Loucy (cell line): ENCODE data around the gene D2HGDH.

Experiments
- H2AFZ ChIP-seq: fragments of 200-600 bp; sonication (generic); 2 replicates; pipeline ENCODE4 v1.6.0; 2016; ENCODE audit warnings: antibody characterized with exemption, mild to moderate bottlenecking, low read length, moderate library complexity
- H3F3A ChIP-seq: fragments of 200-600 bp; 2 replicates; pipeline ENCODE4 v1.6.0; 2016; ENCODE audit warnings: antibody characterized with exemption, low read depth, mild to moderate bottlenecking
- H3K27me3 ChIP-seq: fragments of 200-600 bp; sonication (generic); 2 replicates; pipeline ENCODE4 v1.6.1; 2014; ENCODE audit warnings: low read length, mild to moderate bottlenecking; ENCODE audit not compliant: insufficient read depth, poor library complexity, severe bottlenecking
- H3K36me3 ChIP-seq: fragments of 200-600 bp; sonication (generic); 2 replicates; pipeline ENCODE4 v1.6.1; 2016; ENCODE audit warnings: low read length; ENCODE audit not compliant: insufficient read depth
- H3K4me1 ChIP-seq: fragments of 200-600 bp; sonication (generic); 2 replicates; pipeline ENCODE4 v1.5.1; 2014; ENCODE audit warnings: low read length, mild to moderate bottlenecking; ENCODE audit not compliant: insufficient read depth, poor library complexity, severe bottlenecking
- H3K4me2 ChIP-seq: fragments of 200-600 bp; sonication (generic); 2 replicates; pipeline ENCODE4 v1.6.0; 2014; ENCODE audit warnings: antibody characterized with exemption, low read length, low read depth, mild to moderate bottlenecking; ENCODE audit not compliant: poor library complexity, severe bottlenecking
- H3K4me3 ChIP-seq: fragments of 200-600 bp; sonication (generic); 2 replicates; pipeline ENCODE4 v1.5.1; 2014; ENCODE audit warnings: low read length, mild to moderate bottlenecking, mixed read lengths; ENCODE audit not compliant: poor library complexity, severe bottlenecking
- H3K79me2 ChIP-seq: fragments of 200-600 bp; sonication (generic); 2 replicates; pipeline ENCODE4 v1.6.1; 2014; ENCODE audit warnings: low read length; ENCODE audit not compliant: insufficient read depth
- H3K9ac ChIP-seq: fragments of 200-600 bp; sonication (generic); 2 replicates; pipeline ENCODE4 v1.6.0; 2014; ENCODE audit warnings: mild to moderate bottlenecking, low read depth, low read length, moderate library complexity; ENCODE audit not compliant: poor library complexity, severe bottlenecking
- H3K9me2 ChIP-seq: fragments of 200-600 bp; sonication (generic); replicated peaks from 2 replicates; pipeline ENCODE4 v1.6.1; 2016; ENCODE audit warnings: low read depth, low read length, mixed read lengths
- H3K9me3 ChIP-seq: fragments of 200-600 bp; sonication (generic); 2 replicates; pipeline ENCODE4 v1.6.1; 2014; ENCODE audit warnings: mild to moderate bottlenecking, antibody characterized with exemption, low read length, low read depth; ENCODE audit not compliant: insufficient read depth
- H4K20me1 ChIP-seq: fragments of 200-600 bp; sonication (generic); 2 replicates; pipeline ENCODE4 v1.6.0; 2014; ENCODE audit warnings: antibody characterized with exemption, low read length, mild to moderate bottlenecking; ENCODE audit not compliant: insufficient read depth, poor library complexity, severe bottlenecking
- CTCF ChIP-seq: fragments of 200-600 bp; sonication (generic); conservative IDR thresholded peaks from 2 replicates; pipeline ENCODE4 v1.5.1; 2014; ENCODE audit warnings: mild to moderate bottlenecking, antibody characterized with exemption, low read length
- EZH2phosphoT487 ChIP-seq: fragments of 200-600 bp; IDR thresholded peaks from 2 replicates; pipeline ENCODE4 v1.6.1; 2018; ENCODE audit warnings: antibody characterized with exemption, mild to moderate bottlenecking, moderate library complexity, borderline replicate concordance

Gene D2HGDH

GRCh38 chr2:241793385-241793784 is 59.0 kb downstream of the D2HGDH start:
- Histone ChIP-seq H3K27me3 (no peaks in the 10 kb centered on the region), H3K4me3 (no peak overlapping the region), H3F3A (no peaks in the 10 kb centered on the region), H3K9ac (no peak overlapping the region), H4K20me1 (no peaks in the 10 kb centered on the region), H3K79me2 (no peaks in the 10 kb centered on the region), H3K9me2 (no peaks in the 10 kb centered on the region), H3K9me3 (no peaks in the 10 kb centered on the region; the same call in 1 of the 2 replicates), H3K4me2 (no peak overlapping the region), H2AFZ (no peak overlapping the region), H3K36me3 (no peaks in the 10 kb centered on the region), H3K4me1 (peaks cover 9% of the 10 kb centered on the region)
- TF ChIP-seq EZH2phosphoT487: no peak
- TF ChIP-seq CTCF: no peak

GRCh38 chr2:241794250-241794823 is 59.9 kb downstream of the D2HGDH start:
- TF ChIP-seq CTCF: no peak
- TF ChIP-seq EZH2phosphoT487: no peak

GRCh38 chr2:241795021-241795999 is 60.9 kb downstream of the D2HGDH start:
- Histone ChIP-seq H3K9me3 (no peaks in the 10 kb centered on the region; the same call in 1 of the 2 replicates), H4K20me1 (no peaks in the 10 kb centered on the region), H3K36me3 (no peaks in the 10 kb centered on the region), H3K4me1 (no peaks in the 10 kb centered on the region), H3K9me2 (no peaks in the 10 kb centered on the region), H3K27me3 (no peaks in the 10 kb centered on the region), H2AFZ (no peak overlapping the region), H3K9ac (no peak overlapping the region), H3K79me2 (no peaks in the 10 kb centered on the region), H3K4me3 (no peak overlapping the region), H3K4me2 (no peak overlapping the region), H3F3A (no peaks in the 10 kb centered on the region)
- TF ChIP-seq EZH2phosphoT487: no peak
- no peak for TF ChIP-seq CTCF

More at GRCh38 chr2:241794250-241794823, 59.9 kb downstream of the D2HGDH start:
- H3K27me3 ChIP-seq: no peaks in the 10 kb centered on the region
- no peaks in the 10 kb centered on the region for H4K20me1 ChIP-seq
- H3K9ac ChIP-seq: no peak overlapping the region
- H3K79me2 ChIP-seq: no peaks in the 10 kb centered on the region
- no peak overlapping the region for H3K4me2 ChIP-seq
- H3K4me1 ChIP-seq: no peaks in the 10 kb centered on the region
- H3F3A ChIP-seq: no peaks in the 10 kb centered on the region
- H2AFZ ChIP-seq: no peak overlapping the region
- H3K9me2 ChIP-seq: no peaks in the 10 kb centered on the region
- H3K9me3 ChIP-seq: no peaks in the 10 kb centered on the region; the same call in 1 of the 2 replicates
- H3K4me3 ChIP-seq: no peak overlapping the region
- no peaks in the 10 kb centered on the region for H3K36me3 ChIP-seq
